Measurements from ENCODE around the gene PDGFRB. TPM values are rescaled to one million over a fixed set of nuclear protein-coding genes. Genes with fewer than 3 reads are reported as not detected.

Gene PDGFRB
- total and polyA plus RNA-seq, 10 of the 15 experiments (the other 5 are each of a cell fraction or from before 2014, with no cell fraction given), result 0.02 to 3.0 (median 1.0) TPM

- TF ChIP-seq SPI1 (IDR thresholded peaks at IDR 0.05; ENCODE audit: borderline replicate concordance, insufficient read depth, low read depth, low read length), result peak; percentile 95
- no peak for TF ChIP-seq NFXL1 (IDR thresholded peaks at IDR 0.05; ENCODE audit: borderline replicate concordance)
- TF ChIP-seq TCF3 (IDR thresholded peaks at IDR 0.05; ENCODE audit: borderline replicate concordance, insufficient read depth, low read depth, low read length), result no peak
- TF ChIP-seq NR2F1 (conservative IDR thresholded peaks at IDR 0.05), result peak; percentile 68
- no peak for TF ChIP-seq RAD51 (IDR thresholded peaks at IDR 0.05)
- no peak for TF ChIP-seq ZNF207 (IDR thresholded peaks at IDR 0.05; ENCODE audit: borderline replicate concordance)
- TF ChIP-seq, protein P1, sequence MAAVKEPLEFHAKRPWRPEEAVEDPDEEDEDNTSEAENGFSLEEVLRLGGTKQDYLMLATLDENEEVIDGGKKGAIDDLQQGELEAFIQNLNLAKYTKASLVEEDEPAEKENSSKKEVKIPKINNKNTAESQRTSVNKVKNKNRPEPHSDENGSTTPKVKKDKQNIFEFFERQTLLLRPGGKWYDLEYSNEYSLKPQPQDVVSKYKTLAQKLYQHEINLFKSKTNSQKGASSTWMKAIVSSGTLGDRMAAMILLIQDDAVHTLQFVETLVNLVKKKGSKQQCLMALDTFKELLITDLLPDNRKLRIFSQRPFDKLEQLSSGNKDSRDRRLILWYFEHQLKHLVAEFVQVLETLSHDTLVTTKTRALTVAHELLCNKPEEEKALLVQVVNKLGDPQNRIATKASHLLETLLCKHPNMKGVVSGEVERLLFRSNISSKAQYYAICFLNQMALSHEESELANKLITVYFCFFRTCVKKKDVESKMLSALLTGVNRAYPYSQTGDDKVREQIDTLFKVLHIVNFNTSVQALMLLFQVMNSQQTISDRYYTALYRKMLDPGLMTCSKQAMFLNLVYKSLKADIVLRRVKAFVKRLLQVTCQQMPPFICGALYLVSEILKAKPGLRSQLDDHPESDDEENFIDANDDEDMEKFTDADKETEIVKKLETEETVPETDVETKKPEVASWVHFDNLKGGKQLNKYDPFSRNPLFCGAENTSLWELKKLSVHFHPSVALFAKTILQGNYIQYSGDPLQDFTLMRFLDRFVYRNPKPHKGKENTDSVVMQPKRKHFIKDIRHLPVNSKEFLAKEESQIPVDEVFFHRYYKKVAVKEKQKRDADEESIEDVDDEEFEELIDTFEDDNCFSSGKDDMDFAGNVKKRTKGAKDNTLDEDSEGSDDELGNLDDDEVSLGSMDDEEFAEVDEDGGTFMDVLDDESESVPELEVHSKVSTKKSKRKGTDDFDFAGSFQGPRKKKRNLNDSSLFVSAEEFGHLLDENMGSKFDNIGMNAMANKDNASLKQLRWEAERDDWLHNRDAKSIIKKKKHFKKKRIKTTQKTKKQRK (IDR thresholded peaks at IDR 0.05; ENCODE audit: low read depth, low read length), result no peak
- no peak for TF ChIP-seq ASH2L (IDR thresholded peaks at IDR 0.05; ENCODE audit: borderline replicate concordance, low read depth)
- TF ChIP-seq, protein P2, sequence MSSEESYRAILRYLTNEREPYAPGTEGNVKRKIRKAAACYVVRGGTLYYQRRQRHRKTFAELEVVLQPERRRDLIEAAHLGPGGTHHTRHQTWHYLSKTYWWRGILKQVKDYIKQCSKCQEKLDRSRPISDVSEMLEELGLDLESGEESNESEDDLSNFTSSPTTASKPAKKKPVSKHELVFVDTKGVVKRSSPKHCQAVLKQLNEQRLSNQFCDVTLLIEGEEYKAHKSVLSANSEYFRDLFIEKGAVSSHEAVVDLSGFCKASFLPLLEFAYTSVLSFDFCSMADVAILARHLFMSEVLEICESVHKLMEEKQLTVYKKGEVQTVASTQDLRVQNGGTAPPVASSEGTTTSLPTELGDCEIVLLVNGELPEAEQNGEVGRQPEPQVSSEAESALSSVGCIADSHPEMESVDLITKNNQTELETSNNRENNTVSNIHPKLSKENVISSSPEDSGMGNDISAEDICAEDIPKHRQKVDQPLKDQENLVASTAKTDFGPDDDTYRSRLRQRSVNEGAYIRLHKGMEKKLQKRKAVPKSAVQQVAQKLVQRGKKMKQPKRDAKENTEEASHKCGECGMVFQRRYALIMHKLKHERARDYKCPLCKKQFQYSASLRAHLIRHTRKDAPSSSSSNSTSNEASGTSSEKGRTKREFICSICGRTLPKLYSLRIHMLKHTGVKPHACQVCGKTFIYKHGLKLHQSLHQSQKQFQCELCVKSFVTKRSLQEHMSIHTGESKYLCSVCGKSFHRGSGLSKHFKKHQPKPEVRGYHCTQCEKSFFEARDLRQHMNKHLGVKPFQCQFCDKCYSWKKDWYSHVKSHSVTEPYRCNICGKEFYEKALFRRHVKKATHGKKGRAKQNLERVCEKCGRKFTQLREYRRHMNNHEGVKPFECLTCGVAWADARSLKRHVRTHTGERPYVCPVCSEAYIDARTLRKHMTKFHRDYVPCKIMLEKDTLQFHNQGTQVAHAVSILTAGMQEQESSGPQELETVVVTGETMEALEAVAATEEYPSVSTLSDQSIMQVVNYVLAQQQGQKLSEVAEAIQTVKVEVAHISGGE (CRISPR knock-in tag; IDR thresholded peaks at IDR 0.05), result no peak
- TF ChIP-seq NR2C1 (IDR thresholded peaks at IDR 0.05), result no peak
- TF ChIP-seq, protein P3, sequence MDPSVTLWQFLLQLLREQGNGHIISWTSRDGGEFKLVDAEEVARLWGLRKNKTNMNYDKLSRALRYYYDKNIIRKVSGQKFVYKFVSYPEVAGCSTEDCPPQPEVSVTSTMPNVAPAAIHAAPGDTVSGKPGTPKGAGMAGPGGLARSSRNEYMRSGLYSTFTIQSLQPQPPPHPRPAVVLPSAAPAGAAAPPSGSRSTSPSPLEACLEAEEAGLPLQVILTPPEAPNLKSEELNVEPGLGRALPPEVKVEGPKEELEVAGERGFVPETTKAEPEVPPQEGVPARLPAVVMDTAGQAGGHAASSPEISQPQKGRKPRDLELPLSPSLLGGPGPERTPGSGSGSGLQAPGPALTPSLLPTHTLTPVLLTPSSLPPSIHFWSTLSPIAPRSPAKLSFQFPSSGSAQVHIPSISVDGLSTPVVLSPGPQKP (IDR thresholded peaks at IDR 0.05; ENCODE audit: low read depth, low read length), result no peak
- peak; percentile 85 for TF ChIP-seq SP1 (IDR thresholded peaks at IDR 0.05; ENCODE audit: low read depth, low read length)
- TF ChIP-seq SMARCA5 (IDR thresholded peaks at IDR 0.05), result 0 out of 2 replicates have a peak, but pooled peaks have one; percentile 19
- TF ChIP-seq HCFC1 (IDR thresholded peaks at IDR 0.05; ENCODE audit: low read length), result no peak
- TF ChIP-seq YBX1 (IDR thresholded peaks at IDR 0.05), result no peak
- no peak for TF ChIP-seq USF2 (IDR thresholded peaks at IDR 0.05; ENCODE audit: borderline replicate concordance, low read depth, low read length)
- no peak for TF ChIP-seq ZNF217 (IDR thresholded peaks at IDR 0.05)
- TF ChIP-seq GABPA (IDR thresholded peaks at IDR 0.05; ENCODE audit: low read depth), result no peak
- TF ChIP-seq RFX5 (IDR thresholded peaks at IDR 0.05; ENCODE audit: low read depth, low read length), result no peak
- peak; percentile 88 for TF ChIP-seq CREM (IDR thresholded peaks at IDR 0.05; ENCODE audit: low read depth)
- TF ChIP-seq CREB1 (IDR thresholded peaks at IDR 0.05; ENCODE audit: low read depth), result peak; percentile 65; the same call in 1 of the 2 replicates
Measured at GRCh38 chr5:150081541-150082283, 73.9 kb downstream of the PDGFRB start (continued).
